ENCODE data around the gene CYTH3. TPM values are rescaled to one million over a fixed set of nuclear protein-coding genes. Genes with fewer than 3 reads are reported as not detected.

Gene CYTH3
- total RNA-seq, 1 experiment from 2014 or later, result 29.1 TPM

DNA sequence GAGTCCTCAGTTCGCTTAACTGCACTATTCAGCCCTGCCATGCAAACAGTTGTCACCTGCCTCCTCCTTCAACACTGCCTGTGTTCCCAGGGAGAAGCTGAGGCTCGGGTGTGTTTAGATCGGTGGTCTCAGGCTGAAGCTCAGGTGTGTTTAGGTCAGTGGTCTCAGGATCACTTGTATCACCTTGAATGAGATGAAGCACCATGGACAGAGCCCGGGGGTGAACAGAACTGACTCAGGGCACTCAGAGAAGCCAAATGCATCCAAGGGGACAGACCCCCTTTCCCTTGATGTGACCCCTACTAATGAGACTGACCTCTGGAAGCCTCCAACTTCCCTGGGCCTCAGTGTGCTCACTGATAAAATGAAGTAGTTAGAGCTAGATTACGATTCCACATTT is 84.0 kb downstream of the CYTH3 start:
- H3K4me3 ChIP-seq (ENCODE audit: low read depth, low read length), result no peak overlapping the region
- H3K4me1 ChIP-seq, result no peaks in the 10 kb centered on the region
- no peaks in the 10 kb centered on the region for H3K9me3 ChIP-seq
- Mint-ChIP-seq H3K4me3 (ENCODE audit: unreplicated experiment) (no peak overlapping the region), H3K27ac (ENCODE audit: unreplicated experiment) (no peak overlapping the region), H3K4me1 (ENCODE audit: low read depth, unreplicated experiment) (no peaks in the 10 kb centered on the region), H3K36me3 (ENCODE audit: insufficient read depth, unreplicated experiment) (peaks cover 6% of the 10 kb centered on the region), H3K27me3 (ENCODE audit: insufficient read depth, unreplicated experiment) (no peaks in the 10 kb centered on the region), H3K9me3 (ENCODE audit: unreplicated experiment) (no peaks in the 10 kb centered on the region)
- H3K36me3 ChIP-seq (ENCODE audit: control insufficient read depth, insufficient read depth, low read length), result no peaks in the 10 kb centered on the region
- BruUV-seq (replicated peaks), result no TSS peak
- intact Hi-C loops (cut with micrococcal nuclease; ENCODE audit: unreplicated experiment), result no loop called here
- no peaks in the 10 kb centered on the region for H3K27me3 ChIP-seq (replicated peaks; ENCODE audit: control insufficient read depth, insufficient read depth, low read length)
- ChIA-PET CTCF (no interaction called here), POLR2A (no interaction called here)
- DNase-seq, result no peak
- TF ChIP-seq, protein P1, sequence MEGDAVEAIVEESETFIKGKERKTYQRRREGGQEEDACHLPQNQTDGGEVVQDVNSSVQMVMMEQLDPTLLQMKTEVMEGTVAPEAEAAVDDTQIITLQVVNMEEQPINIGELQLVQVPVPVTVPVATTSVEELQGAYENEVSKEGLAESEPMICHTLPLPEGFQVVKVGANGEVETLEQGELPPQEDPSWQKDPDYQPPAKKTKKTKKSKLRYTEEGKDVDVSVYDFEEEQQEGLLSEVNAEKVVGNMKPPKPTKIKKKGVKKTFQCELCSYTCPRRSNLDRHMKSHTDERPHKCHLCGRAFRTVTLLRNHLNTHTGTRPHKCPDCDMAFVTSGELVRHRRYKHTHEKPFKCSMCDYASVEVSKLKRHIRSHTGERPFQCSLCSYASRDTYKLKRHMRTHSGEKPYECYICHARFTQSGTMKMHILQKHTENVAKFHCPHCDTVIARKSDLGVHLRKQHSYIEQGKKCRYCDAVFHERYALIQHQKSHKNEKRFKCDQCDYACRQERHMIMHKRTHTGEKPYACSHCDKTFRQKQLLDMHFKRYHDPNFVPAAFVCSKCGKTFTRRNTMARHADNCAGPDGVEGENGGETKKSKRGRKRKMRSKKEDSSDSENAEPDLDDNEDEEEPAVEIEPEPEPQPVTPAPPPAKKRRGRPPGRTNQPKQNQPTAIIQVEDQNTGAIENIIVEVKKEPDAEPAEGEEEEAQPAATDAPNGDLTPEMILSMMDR (IDR thresholded peaks at IDR 0.05; ENCODE audit: insufficient read depth in 1 of 2, low read depth in 1 of 2, low read length in 1 of 2, severe bottlenecking in 1 of 2, unreplicated experiment in 1 of 2), result no peak

DNA sequence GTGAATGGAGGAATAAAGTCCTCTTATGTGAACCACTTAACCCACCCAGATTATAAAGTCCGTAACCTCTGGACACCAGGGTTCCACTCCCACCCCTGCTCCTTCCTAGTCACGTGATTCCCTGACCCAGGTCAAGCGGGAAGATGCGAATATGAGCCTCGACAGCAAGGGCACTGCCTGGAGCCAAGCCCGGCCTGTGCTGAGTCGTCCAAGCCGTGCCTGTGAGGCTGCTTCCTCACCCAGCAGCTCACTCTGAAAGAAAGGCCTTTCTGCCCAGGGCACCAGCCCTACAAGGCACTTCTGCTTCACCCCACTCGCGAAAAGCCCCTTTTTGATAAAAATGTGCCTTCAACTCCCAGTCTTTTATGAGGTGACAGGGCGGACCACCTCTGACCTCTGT is 85.8 kb downstream of the CYTH3 start:
- H3K36me3 Mint-ChIP-seq (ENCODE audit: insufficient read depth, unreplicated experiment), result peaks cover 15% of the 10 kb centered on the region
- intact Hi-C loops (cut with micrococcal nuclease; ENCODE audit: unreplicated experiment), result no loop called here
- Histone ChIP-seq H3K4me3 (ENCODE audit: low read depth, low read length) (no peak overlapping the region), H3K9me3 (no peaks in the 10 kb centered on the region), H3K27me3 (replicated peaks; ENCODE audit: control insufficient read depth, insufficient read depth, low read length) (no peaks in the 10 kb centered on the region), H3K4me1 (no peaks in the 10 kb centered on the region), H3K36me3 (ENCODE audit: control insufficient read depth, insufficient read depth, low read length) (no peaks in the 10 kb centered on the region)
- TF ChIP-seq, protein P1 (IDR thresholded peaks at IDR 0.05; ENCODE audit: insufficient read depth in 1 of 2, low read depth in 1 of 2, low read length in 1 of 2, severe bottlenecking in 1 of 2, unreplicated experiment in 1 of 2), result no peak
- no peaks in the 10 kb centered on the region for H3K27me3 Mint-ChIP-seq (ENCODE audit: insufficient read depth, unreplicated experiment)
- H3K9me3 Mint-ChIP-seq (ENCODE audit: unreplicated experiment), result no peaks in the 10 kb centered on the region
- no peak for DNase-seq
- ChIA-PET CTCF (no interaction called here), POLR2A (interaction anchor here (0.7 kb wide), 1 partner anchor 23 kb away, joined by 7 read pairs; no protein-coding TSS in a partner anchor)
- BruUV-seq (replicated peaks), result no TSS peak
- H3K4me1 Mint-ChIP-seq (ENCODE audit: low read depth, unreplicated experiment), result no peaks in the 10 kb centered on the region
- no peak overlapping the region for H3K27ac Mint-ChIP-seq (ENCODE audit: unreplicated experiment)
- no peak overlapping the region for H3K4me3 Mint-ChIP-seq (ENCODE audit: unreplicated experiment)

DNA sequence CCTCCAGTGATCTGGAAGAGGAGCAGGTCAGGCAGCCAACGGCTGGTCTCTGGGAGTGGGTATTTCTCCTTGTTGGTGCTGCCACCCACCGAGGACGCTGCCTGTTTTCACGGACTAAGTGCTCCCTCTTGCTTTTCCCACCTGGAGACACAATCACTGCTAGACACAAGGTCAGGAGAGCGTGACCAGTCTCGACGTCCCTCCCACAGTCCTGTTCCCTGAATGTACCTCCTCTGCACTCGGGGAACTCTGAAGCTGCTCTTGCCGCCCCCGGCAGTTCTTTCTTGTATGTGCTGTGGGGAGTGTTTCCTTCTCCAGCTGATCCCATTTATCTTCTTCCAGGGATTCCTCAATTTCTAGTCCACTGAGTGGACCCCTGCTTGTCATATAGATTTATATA is 89.4 kb downstream of the CYTH3 start:
- no peaks in the 10 kb centered on the region for H3K4me1 ChIP-seq
- H3K36me3 ChIP-seq (ENCODE audit: control insufficient read depth, insufficient read depth, low read length), result no peaks in the 10 kb centered on the region
- H3K4me1 Mint-ChIP-seq (ENCODE audit: low read depth, unreplicated experiment), result no peaks in the 10 kb centered on the region
- TF ChIP-seq, protein P1 (IDR thresholded peaks at IDR 0.05; ENCODE audit: insufficient read depth in 1 of 2, low read depth in 1 of 2, low read length in 1 of 2, severe bottlenecking in 1 of 2, unreplicated experiment in 1 of 2), result no peak
- ChIA-PET POLR2A (no interaction called here), CTCF (no interaction called here)
- no peak overlapping the region for H3K4me3 ChIP-seq (ENCODE audit: low read depth, low read length)
- BruUV-seq (replicated peaks), result no TSS peak
- H3K27ac Mint-ChIP-seq (ENCODE audit: unreplicated experiment), result no peak overlapping the region
- H3K36me3 Mint-ChIP-seq (ENCODE audit: insufficient read depth, unreplicated experiment), result peaks cover 15% of the 10 kb centered on the region
- no peak overlapping the region for H3K4me3 Mint-ChIP-seq (ENCODE audit: unreplicated experiment)
- DNase-seq, result no peak
- intact Hi-C loops (cut with micrococcal nuclease; ENCODE audit: unreplicated experiment), result no loop called here
- H3K9me3 ChIP-seq, result no peaks in the 10 kb centered on the region
- H3K9me3 Mint-ChIP-seq (ENCODE audit: unreplicated experiment), result no peaks in the 10 kb centered on the region
- no peaks in the 10 kb centered on the region for H3K27me3 ChIP-seq (replicated peaks; ENCODE audit: control insufficient read depth, insufficient read depth, low read length)
- H3K27me3 Mint-ChIP-seq (ENCODE audit: insufficient read depth, unreplicated experiment), result no peaks in the 10 kb centered on the region
